Measurements from ENCODE around the gene PET100. TPM values are rescaled to one million over a fixed set of nuclear protein-coding genes. Genes with fewer than 3 reads are reported as not detected.

PET100 gene
- total RNA-seq: 91.7 TPM

DNA sequence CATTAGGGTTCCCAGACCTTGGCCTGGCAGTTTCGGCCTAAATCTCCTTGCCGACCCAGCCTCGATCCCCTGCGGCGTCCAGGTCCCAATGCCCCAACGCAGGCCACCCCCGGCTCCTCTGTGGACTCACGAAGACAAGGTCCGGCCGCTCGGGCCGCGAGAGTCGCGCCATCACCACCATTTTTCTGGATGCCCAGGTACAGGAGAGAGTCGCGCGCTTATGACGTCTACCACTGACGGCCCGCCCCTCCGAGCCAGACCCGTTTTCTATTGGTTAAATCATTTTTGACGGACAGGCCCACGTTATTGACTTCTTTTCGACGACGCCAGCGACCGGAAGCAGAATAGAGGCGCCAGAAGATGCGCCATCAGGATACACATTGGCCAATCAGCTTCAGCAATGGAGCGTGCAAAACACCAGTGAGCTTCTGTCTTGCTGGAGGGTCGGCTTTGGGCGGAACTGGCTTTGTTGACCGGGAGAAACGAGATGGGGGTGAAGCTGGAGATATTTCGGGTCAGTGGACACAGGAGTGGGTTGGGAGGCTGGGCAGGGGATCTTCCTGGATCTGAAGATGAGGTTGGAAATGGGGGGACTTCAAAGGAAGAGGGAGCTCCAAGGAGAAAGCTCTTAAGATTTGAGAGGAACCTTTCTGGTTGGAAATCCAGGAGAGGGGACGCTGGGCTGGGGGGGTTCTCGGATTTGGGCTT, at the start of gene PET100, which contains the start of gene XAB2:
PET100 (plus strand) TSS at position 447 of the 708 bp plus-strand sequence; CDS start at position 488, 41 bp downstream.
XAB2 (minus strand) TSS at position 199 of the 708 bp plus-strand sequence; CDS start at position 181, 18 bp downstream.
- ATAC-seq: peak; percentile 94

GRCh38 chr19:7582446-7582845, 47.1 kb upstream of the PET100 start:
- ATAC-seq: peak; percentile 31

- no peak for ATAC-seq
These were observed 39.8 kb upstream of the PET100 start for GRCh38 chr19:7589822-7590221.

DNA sequence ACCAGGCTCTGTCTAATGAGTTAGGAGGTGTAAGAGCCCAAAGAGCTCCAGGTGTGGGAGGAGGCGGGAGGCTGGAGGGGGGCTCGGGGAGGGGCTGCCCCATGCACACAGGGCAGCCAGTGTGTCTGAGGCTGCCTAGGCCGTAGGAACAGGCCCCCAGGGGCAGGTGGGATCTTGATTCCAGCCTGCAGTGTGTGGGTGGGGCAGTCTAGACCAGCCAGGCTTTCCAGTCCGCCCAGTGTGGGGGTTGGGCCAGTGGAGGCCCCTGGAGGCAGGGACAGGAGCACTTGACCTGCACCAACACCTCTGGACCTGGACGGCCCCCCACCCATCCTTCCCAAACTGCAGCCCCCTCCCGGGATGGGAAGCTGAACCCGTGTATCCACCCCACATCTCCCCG, 39.3 kb upstream of the PET100 start:
- ATAC-seq: peak; percentile 87

DNA sequence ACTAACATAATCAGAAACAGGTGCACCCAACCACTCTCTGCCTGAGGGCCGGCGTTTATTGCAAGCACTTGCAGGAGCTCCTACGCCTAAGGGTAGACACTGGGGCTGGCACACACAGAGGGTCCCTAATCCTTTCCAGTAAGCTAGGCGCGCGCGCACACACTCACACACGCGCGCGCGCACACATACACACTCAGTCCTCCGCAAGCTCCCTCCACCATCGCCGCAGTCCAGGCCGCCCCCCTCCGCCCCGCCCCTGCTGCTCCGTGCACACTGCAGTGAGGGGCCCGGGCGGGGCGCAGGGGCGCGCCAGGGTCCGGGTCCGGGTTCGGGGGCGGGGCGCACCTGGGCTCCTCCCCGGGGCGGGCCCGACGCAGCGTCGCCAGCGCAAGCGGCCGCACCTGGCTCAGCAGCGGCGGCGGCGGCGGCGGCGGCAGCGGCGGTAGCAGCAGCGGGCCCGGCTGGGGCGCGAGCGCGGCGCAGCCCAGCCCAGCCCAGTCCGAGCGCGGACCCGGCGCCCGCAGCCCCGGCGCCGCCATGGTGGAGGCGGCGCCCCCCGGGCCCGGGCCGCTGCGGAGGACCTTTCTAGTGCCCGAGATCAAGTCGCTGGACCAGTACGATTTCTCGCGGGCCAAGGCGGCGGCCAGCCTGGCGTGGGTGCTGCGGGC, 34.0 kb upstream of the PET100 start, which contains the start of gene CAMSAP3:
CAMSAP3 (plus strand) TSS at position 398 of the 668 bp plus-strand sequence; CDS start at position 538, 140 bp downstream.
- ATAC-seq: peak; percentile 61

- ATAC-seq: peak; percentile 7
These were observed 33.2 kb upstream of the PET100 start for GRCh38 chr19:7596211-7596937.

GRCh38 chr19:7597689-7598088, 31.9 kb upstream of the PET100 start:
- ATAC-seq: peak; percentile 39

GRCh38 chr19:7598180-7598579, 31.4 kb upstream of the PET100 start:
- ATAC-seq: no peak

GRCh38 chr19:7600721-7601120, 28.9 kb upstream of the PET100 start:
- ATAC-seq: no peak

DNA sequence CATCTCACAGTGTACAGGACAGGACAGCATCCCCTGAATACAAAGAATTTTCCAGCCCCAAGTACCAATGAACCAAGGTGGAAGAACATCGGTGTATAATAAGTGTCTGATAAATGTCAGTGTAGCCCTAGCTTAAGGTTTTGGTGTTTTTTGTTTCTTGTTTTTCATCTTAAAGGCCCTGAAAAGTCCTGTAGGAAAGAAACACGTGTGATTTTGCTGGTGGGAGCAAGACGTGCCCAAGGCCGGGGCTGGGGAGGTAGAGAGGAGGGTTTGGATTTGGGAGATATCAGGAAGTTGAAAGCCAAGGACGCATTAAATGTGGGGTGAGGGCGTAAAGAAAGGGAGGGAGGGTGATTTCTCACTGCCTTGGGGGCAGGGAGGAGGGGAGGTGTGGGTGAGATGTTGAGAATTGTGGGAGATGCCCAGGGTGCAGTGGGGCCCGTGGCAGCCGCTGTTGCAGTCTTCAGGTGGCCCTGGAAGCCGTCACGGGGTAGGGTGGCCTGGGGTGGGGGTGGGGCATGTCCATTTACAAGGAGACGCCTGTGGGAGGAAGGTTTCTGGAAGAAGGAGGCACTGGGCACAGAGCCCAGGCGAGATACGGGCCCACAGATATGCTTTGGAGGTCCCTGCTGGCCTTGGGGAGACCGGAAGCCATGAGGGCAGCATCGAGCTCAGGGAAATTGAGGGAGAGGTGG, 27.2 kb upstream of the PET100 start:
- peak; percentile 2 for ATAC-seq

DNA sequence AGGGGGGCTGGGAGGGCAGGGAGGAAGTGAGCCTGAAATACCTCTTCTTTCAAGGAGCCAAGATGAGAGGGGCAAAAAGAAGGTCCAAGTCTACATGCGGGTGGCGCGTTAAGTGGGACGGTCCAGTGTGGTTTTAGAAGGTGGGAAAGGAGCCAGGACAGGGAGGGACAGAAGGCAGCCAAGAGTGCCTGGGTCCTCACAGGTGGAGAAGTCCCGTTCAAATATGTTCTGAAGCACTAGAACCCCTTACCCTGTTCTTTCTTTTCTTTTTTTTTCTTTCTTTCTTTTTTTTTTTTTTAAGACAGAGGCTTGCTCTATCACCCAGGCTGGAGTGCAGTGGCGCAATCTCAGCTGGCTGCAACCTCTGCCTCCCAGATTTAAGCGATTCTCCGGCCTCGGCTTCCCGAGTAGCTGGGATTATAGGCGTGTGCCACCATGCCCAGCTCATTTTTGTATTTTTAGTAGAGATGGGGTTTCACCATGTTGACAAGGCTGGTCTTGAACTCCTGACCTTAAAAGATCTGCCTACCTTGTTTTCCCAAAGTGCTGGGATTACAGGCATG, 26.6 kb upstream of the PET100 start:
- ATAC-seq: no peak

GRCh38 chr19:7603919-7604318, 25.7 kb upstream of the PET100 start:
- no peak for ATAC-seq

- no peak for ATAC-seq
These were observed 23.9 kb upstream of the PET100 start for GRCh38 chr19:7605490-7606222.

DNA sequence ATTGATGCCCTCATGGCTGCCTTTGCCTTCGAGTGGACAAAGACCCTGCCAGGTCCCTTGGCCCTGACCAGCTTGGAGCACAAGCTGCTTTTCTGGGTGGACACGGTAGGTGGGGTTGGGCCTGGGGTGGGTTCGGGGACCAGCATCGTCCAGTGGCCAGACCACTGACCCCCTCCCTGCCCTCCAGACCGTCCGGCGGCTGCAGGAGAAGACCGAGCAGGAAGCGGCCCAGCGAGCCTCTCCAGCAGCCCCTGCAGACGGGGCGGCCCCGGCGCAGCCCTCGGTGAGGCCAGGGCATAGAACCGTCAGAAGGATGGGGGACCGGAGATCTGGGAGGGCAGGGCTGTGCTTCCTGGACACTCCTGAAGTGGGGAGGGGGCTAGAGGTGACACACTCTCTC, 23.3 kb upstream of the PET100 start:
- no peak for ATAC-seq

- ATAC-seq: no peak
These were observed 22.2 kb upstream of the PET100 start for GRCh38 chr19:7607212-7607873.

- ATAC-seq: no peak
These were observed 21.6 kb upstream of the PET100 start for GRCh38 chr19:7607874-7608560.

DNA sequence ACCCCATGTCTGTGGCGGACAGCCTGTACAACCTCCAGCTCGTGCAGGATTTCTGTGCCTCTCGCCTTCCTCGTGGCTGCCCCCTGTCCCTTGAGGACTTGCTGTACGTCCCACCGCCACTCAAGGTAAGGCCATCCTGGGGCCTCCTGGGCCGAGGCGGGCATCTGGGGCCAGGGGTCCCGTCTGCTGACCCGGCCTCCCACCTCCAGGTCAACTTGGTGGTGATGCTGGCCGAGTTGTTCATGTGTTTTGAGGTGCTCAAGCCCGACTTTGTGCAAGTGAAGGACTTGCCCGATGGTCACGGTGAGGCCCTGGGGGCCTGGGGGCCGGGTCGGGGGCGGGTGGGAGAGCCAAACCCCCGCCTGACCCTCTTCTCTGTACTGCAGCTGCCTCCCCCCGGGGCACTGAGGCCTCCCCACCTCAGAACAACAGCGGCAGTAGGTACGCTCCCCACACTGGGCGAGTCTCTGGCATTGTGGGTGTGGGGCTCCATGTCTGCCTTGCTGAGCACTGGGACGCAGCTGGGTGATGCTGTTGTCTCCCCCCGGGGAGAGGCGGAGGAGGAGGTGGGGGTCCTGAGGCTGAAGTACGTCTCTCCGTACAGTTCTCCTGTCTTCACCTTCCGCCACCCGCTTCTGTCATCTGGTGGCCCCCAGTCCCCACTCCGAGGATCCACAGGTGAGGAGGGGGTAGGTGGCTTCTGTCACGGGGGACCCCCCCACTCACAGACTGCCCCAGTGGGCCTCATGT, 18.9 kb upstream of the PET100 start:
- no peak for ATAC-seq

DNA sequence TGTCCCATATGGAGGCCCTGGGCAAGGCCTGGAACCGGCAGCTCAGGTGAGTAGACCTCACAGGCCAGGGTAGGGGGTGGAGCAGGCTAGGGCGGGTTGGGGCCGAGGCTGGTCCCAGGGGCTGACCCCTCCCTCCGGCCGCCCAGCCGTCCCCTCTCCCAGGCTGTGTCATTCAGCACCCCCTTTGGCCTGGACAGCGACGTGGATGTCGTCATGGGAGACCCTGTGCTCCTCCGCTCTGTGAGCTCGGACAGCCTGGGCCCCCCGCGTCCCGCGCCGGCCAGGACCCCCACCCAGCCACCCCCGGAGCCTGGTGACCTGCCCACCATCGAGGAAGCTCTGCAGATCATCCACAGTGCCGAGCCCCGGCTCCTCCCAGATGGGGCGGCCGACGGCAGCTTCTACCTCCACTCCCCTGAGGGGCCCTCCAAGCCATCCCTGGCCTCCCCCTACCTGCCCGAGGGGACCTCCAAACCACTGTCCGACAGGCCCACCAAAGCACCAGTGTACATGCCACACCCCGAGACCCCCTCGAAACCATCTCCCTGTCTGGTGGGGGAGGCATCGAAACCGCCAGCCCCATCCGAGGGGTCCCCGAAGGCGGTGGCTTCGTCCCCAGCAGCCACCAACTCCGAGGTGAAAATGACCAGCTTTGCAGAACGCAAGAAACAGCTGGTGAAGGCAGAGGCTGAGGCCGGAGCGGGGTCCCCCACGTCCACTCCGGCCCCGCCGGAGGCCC, 17.9 kb upstream of the PET100 start:
- ATAC-seq: peak; percentile 4

Data from esophagus mucosa (tissue), 1 donor.